ENCODE data around the gene CIC.
A peak's percentile ranks its signal among the peaks of the same experiment; 100 is the strongest.

Gene CIC

GRCh38 chr19:42290136-42290522 lies 21.1 kb downstream of the CIC start:
- DNase-seq: no peak

DNA sequence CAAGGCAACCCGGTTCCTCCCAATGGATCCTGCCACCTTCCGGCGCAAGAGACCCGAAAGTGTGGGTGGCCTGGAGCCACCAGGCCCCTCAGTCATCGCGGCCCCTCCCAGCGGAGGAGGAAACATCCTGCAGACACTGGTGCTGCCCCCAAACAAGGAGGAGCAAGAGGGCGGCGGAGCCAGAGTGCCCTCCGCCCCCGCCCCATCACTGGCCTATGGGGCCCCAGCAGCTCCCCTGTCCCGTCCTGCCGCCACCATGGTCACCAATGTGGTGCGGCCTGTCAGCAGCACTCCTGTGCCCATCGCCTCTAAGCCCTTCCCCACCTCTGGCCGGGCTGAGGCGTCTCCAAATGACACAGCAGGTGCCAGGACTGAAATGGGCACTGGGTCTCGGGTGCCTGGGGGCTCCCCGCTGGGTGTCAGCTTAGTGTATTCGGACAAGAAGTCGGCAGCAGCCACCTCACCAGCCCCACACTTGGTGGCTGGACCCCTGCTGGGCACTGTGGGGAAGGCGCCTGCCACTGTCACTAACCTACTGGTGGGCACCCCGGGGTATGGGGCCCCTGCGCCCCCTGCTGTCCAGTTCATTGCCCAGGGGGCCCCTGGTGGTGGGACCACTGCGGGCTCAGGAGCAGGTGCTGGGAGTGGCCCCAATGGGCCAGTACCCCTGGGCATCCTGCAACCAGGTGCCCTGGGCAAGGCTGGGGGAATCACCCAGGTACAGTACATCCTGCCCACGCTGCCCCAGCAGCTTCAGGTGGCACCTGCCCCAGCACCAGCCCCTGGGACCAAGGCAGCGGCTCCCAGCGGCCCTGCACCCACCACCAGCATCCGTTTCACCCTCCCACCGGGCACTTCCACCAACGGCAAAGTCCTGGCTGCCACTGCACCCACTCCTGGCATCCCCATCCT lies 21.7 kb downstream of the CIC start:
- no peak for DNase-seq

DNA sequence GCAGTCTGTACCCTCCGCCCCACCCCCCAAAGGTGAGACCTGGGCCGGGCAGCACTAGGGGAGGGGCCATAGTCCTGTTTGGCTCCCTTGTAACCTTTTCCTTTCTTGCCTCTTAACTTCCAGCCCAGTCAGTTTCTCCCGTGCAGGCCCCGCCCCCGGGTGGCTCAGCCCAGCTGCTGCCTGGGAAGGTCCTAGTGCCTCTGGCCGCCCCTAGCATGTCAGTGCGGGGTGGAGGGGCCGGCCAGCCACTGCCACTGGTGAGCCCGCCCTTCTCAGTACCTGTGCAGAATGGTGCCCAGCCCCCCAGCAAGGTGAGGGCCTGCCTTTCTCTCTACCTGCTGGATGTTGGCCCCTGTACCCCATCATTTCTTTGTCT lies 22.4 kb downstream of the CIC start:
- DNase-seq: no peak

DNA sequence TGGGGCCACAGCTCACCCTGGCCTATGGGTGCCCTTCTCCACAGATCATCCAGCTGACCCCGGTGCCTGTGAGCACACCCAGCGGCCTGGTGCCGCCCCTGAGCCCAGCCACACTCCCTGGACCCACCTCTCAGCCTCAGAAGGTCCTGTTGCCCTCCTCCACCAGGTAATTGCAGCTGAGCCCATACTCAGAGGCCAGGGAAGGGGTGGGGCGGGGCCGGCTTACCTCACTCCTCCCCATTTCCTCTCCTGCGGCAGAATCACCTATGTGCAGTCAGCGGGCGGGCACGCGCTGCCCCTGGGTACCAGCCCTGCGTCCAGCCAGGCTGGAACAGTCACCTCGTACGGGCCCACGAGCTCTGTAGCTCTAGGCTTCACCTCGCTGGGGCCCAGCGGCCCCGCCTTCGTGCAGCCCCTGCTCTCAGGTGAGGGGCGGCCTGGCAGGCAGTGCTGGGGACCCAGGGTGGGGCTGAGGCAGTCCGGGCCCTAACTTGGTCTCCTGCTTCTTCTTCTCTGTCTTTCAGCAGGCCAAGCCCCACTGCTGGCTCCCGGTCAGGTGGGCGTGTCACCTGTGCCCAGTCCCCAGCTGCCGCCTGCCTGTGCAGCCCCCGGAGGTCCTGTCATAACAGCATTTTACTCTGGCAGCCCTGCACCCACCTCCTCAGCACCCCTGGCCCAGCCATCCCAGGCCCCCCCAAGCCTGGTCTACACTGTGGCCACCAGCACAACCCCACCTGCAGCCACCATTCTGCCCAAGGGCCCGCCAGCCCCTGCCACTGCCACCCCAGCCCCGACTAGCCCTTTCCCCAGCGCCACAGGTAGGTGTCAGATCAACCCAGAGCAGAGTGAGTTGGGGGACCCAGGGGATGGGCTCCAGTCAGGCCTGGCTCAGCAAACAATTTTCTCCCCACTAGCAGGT lies 23.2 kb downstream of the CIC start:
- DNase-seq: no peak

DNA sequence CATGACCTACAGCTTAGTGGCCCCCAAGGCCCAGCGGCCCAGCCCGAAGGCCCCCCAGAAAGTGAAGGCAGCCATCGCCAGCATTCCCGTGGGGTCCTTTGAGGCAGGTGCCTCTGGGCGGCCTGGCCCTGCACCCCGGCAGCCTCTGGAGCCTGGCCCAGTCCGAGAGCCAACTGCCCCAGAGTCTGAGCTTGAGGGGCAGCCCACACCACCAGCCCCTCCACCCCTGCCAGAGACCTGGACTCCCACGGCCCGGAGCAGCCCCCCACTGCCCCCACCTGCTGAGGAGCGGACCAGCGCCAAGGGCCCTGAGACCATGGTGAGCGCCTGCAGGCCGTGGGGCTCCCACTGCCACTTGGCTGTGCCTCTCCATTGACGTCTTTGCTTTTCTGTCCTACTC lies 23.9 kb downstream of the CIC start:
- DNase-seq: no peak

- no peak for DNase-seq
Observed at GRCh38 chr19:42293540-42293939, 24.5 kb downstream of the CIC start.

- no peak for DNase-seq
Observed at GRCh38 chr19:42293948-42294347, 24.9 kb downstream of the CIC start.

DNA sequence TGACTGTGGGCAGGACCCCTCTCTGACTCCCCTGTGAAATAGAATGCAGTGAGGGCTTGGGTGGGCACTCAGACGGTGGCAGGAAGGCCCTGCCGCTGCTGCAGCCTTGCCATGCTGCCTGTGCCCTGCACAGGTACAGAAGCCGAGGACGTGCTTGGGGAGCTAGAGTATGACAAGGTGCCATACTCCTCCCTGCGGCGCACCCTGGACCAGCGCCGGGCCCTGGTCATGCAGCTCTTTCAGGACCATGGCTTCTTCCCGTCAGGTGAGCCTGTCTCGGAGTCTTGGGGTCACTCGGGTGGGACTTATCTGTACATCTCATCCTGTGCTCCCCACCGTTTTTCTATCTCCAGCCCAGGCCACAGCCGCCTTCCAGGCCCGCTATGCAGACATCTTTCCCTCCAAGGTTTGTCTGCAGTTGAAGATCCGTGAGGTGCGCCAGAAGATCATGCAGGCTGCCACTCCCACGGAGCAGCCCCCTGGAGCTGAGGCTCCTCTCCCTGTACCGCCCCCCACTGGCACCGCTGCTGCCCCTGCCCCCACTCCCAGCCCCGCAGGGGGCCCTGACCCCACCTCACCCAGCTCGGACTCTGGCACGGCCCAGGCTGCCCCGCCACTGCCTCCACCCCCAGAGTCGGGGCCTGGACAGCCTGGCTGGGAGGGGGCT lies 25.6 kb downstream of the CIC start:
- DNase-seq: no peak

DNA sequence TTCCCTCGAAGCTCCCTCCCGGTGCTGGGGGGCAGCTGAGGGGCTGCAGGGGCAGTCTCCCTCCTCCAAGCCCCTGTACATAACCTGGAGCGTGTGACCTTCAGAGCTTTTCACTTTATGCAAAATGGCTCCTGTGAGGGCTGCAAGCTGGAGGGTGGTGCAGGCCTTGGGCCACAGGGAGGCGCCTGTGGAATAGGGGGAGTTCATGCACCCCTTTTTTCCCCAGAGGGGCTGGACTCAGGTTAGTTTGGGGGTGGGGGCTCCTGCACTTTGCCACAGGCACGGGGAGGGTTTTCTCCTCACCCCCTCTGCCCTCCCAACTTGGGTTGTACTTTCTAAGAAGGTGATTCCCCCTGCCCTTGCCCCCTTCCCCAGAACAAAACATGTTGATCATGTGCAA lies 26.3 kb downstream of the CIC start:
- DNase-seq: no peak

GRCh38 chr19:42295831-42296525 lies 26.9 kb downstream of the CIC start:
- peak; percentile 91 for DNase-seq

DNA sequence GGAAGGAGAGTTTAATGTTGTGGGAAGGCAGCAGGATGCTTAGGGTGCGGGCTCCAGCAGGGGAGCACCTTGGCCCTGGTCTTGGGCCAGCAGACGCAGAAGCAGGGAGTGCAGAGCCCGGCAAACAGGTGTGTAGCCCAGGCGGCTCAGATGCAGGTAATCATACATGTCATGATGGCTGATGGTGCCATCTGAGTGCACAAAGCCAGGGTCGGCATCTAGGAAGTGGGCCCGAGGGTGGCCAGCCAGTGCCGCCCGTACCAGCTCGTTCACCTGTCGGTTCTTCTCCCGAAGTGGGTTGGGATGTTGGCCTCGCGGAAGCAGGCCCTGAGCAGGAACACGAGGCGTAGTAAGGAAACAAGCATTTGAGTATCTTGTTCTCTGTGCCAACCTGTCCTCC lies 28.0 kb downstream of the CIC start:
- DNase-seq: no peak

DNA sequence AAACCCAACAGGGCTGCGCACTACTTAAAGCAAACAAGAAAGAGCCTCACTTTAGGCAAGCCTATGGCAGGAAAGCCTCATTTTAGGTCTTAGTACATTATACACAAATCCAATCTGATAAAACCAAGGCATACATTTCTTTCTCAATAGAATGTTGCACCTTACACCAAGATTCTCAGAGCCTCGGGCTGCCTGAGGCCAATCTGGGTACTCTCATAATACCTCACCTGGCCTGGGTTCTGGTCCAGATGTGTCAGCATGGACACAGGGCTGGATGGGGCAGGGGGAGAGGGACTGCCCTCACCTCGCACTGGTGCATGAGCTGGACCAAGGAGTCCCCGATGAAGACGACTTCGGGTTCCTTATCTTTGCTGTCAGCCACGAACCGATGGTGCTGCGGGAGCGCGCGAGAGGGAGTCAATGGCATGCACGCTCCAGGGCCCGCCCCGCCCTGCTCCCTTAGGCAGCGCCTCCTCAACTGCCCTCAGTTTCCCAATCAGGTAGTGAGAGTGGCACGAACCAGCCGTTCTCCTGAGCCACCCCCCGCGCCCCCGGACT lies 32.7 kb downstream of the CIC start, which contains the start of gene PRR19:
TSS of gene PRR19 (plus strand) at position 487 of the 558 bp plus-strand sequence. CDS start 7,453 bp downstream, outside the sequence.
- no peak for DNase-seq

GRCh38 chr19:42303101-42303464 lies 34.0 kb downstream of the CIC start:
- no peak for DNase-seq

DNA sequence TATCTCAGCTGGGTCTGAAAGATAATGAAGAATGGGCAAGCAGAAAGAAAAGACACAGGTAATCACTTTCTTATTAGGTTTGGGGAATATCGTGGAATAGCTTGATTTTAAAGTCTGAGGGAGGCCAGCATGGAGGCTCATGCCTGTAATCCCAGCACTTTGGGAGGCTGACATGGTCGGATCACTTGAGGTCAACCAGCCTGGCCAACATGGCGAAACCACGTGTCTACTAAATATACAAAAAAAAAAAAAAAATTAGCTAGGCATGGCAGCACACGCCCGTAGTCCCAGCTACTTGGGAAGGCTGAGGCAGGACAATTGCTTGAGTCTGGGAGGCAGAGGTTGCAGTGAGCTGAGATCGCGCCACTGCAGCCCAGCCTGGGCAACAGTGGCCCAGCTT lies 34.8 kb downstream of the CIC start:
- DNase-seq: no peak

GRCh38 chr19:42306646-42307045 lies 37.6 kb downstream of the CIC start:
- no peak for DNase-seq

DNA sequence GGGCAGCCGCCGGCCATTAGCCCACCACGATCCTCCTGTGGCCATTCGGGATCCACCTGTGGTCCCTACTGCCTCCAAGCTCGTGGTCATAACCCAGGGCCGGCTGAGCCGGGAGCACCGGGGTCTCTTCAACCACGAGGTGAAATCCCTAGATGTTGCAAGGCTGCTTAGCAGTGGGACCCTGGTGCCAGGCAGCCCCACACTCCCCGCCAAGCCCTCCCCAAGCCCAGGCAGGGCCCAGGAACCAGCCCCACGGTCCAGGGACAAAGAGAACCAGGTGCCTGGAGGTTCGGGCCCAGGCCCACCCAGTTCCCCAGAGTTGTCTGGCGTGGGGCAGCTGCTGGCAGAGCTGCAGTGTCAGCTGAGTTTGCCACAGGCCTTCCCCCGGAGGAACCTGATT lies 40.6 kb downstream of the CIC start:
- DNase-seq: no peak

DNA sequence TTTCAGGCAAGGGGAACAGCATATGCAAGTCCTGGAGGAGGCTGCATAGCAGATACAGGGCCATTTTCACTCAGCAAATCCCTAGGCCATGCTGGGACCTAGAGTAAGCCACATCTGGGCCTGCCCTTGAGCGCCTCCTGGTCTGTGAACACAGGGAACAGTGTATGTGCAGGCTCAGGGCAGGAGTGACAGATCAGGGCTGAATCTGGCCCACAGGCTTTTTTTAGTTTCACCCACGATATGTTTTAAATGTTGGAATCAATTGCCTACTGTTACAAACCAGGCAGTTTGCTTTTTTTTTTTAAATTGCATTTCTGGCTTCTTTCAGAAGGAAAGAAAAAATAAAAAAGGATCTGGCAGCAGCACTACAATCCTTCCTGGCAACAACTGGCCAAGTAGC lies 42.6 kb downstream of the CIC start:
- DNase-seq: no peak

DNA sequence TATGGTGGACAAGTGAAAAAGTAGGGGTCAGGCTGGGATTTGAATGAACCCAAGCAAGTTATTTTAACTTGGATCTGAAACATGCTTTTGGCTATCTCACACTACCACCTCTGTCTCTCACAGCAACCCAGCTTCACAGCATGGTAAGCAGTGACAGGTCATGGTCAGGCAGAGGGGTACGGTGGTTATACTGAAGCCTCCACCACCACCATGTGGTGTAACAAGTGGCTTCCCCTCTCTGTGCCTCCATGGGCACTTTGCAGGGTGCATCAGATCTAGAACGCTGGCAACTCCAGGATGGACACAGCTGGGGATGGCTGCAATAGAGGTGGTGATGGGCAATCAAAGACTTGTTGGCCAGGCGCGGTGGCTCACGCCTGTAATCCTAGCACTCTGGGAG lies 43.3 kb downstream of the CIC start:
- DNase-seq: no peak

GRCh38 chr19:42313096-42313839 lies 44.2 kb downstream of the CIC start, which contains the start of gene TMEM145:
Gene TMEM145, plus strand, starts transcription at chr19:42313309. Its CDS starts 68 bp downstream, at chr19:42313377.
- DNase-seq: peak; percentile 86

GRCh38 chr19:42313840-42314755 lies 45.0 kb downstream of the CIC start:
- no peak for DNase-seq
